MM.1S (cell line): ENCODE measurements around the gene HLA-E.

Experiments used
- CTCF ChIP-seq: fragments of 300-600 bp; sonication (generic); IDR thresholded peaks from 2 replicates; pipeline ENCODE4 v1.5.1; 2016; ENCODE audit warnings: antibody characterized with exemption, low read length, mixed read lengths
- EZH2 ChIP-seq: fragments of 300-600 bp; sonication (generic); optimal IDR thresholded peaks from 2 replicates; pipeline ENCODE3; 2017; ENCODE audit warnings: low read depth, mild to moderate bottlenecking, antibody characterized with exemption, low read length, mixed read lengths
- EZH2phosphoT487 ChIP-seq: fragments of 300-600 bp; sonication (generic); IDR thresholded peaks from 2 replicates; pipeline ENCODE4 v1.6.1; 2018; ENCODE audit warnings: antibody characterized with exemption, low read length

- TF ChIP-seq EZH2phosphoT487: no peak
- TF ChIP-seq CTCF: no peak
- no peak for TF ChIP-seq EZH2
Observed at GRCh38 chr6:30511169-30511546, 21.8 kb downstream of the HLA-E start.
